ENCODE results near the gene P2RY12. TPM values are rescaled to one million over a fixed set of nuclear protein-coding genes. Genes with fewer than 3 reads are reported as not detected.

Gene P2RY12
- total RNA-seq, 2 donors from 2014 or later, result 3.1 to 3.7 TPM

Other genes starting within 250 kb of the P2RY12 start
- gene GPR171, start 181.5 kb downstream of the P2RY12 start, total RNA-seq, result 1 to 10 TPM in 1 of 2 donors, under 1 TPM in 1; 0.83 to 1.4 TPM
- 1 to 10 TPM; 1.4 to 5.3 TPM for gene P2RY14, start 106.2 kb downstream of the P2RY12 start, total RNA-seq
- not detected for gene GPR87, start 67.9 kb downstream of the P2RY12 start, total RNA-seq
- gene P2RY13, start 55.2 kb downstream of the P2RY12 start, total RNA-seq, result 1 to 10 TPM; 1.4 to 2.7 TPM
- 1 to 10 TPM; 2.2 to 5.7 TPM for gene IGSF10, start 76.3 kb upstream of the P2RY12 start, total RNA-seq